ENCODE data around the gene TAL1. TPM values are rescaled to one million over a fixed set of nuclear protein-coding genes. Genes with fewer than 3 reads are reported as not detected.
"Not testable (repeated sequence)": the region's sequence is repeated elsewhere in the genome, so short reads cannot be mapped to it uniquely, and the experiment has no call there.

TAL1 gene
- total RNA-seq, 1 experiment from 2014 or later: not detected

DNA sequence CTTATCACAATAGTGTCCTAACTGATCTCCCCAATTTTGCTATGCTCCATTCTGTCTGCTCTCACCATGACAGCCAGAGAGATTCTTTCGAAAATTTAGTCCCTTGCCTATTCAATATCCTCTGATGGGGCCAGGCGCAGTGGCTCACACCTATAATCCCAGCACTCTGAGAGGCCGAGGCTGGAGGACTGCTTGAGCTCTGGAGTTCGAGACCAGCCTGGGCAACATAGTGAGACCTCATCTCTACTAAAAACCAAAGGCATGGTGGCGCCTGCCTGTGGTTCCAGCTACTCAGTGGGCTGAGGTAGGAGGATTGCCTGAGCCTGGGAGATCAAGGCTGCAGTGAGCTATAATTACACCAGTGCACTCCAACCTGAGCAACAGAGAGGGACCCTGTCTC, 26.1 kb downstream of the TAL1 start:
- peaks cover 7 to 10% of the 10 kb centered on the region in 2 experiments; a peak in 4 of 5 replicates for H3K9me3 Mint-ChIP-seq
- H3T11ph ChIP-seq (ENCODE audit: low read length): no peak overlapping the region
- no peak overlapping the region for H3K27ac Mint-ChIP-seq
- no peak overlapping the region for H3K27ac ChIP-seq (ENCODE audit: insufficient read length, low read depth, low read length)
- no peaks in the 10 kb centered on the region for H4K20me1 ChIP-seq (ENCODE audit: control insufficient read depth, insufficient read depth, insufficient read length)
- H3K4me2 ChIP-seq (ENCODE audit: insufficient read depth, insufficient read length, low read length): no peak overlapping the region
- no peaks in the 10 kb centered on the region; the same call in 1 of the 2 replicates for H3K27me3 ChIP-seq (ENCODE audit: insufficient read depth, low read length)
- no peak overlapping the region for H3K56ac ChIP-seq (ENCODE audit: insufficient read length, low read depth, low read length)
- no peak overlapping the region for H3K9ac ChIP-seq (ENCODE audit: extremely low read depth, insufficient read length, low read length)
- no peaks in the 10 kb centered on the region for H3K23me2 ChIP-seq (ENCODE audit: insufficient read length, low read depth, low read length, poor library complexity, severe bottlenecking)
- no peak overlapping the region for H4K91ac ChIP-seq (ENCODE audit: insufficient read length, low read depth, low read length)
- WGBS (ENCODE audit: extremely low coverage, insufficient read length, low lambda C conversion rate): no CpG with 5 or more reads among the region's 5 CpGs
- H3K4me1 Mint-ChIP-seq: peaks cover 27 to 29% of the 10 kb centered on the region in 2 experiments
- H3K36me3 Mint-ChIP-seq (ENCODE audit: insufficient read depth in 1 of 3, low read depth in 3 of 3): no peaks in the 10 kb centered on the region; a peak in 1 of 7 replicates
- DNase-seq: no peak
- H3K23ac ChIP-seq (ENCODE audit: insufficient read length, low read depth, low read length): no peak overlapping the region
- no peak overlapping the region for H2AK5ac ChIP-seq (ENCODE audit: insufficient read length, low read length)
- no peak overlapping the region for H2BK15ac ChIP-seq (ENCODE audit: low read depth, low read length)
- H3K27me3 Mint-ChIP-seq (ENCODE audit: low read depth): peaks cover 86% of the 10 kb centered on the region
- no peak overlapping the region for H3K4me3 Mint-ChIP-seq
- H4K8ac ChIP-seq (replicated peaks; ENCODE audit: insufficient read length, low read depth, low read length): no peak overlapping the region
- no peak overlapping the region for H3K14ac ChIP-seq (ENCODE audit: insufficient read depth, low read length)
- no peak overlapping the region for H2BK20ac ChIP-seq (ENCODE audit: low read depth, low read length, poor library complexity, severe bottlenecking)
- no peaks in the 10 kb centered on the region for H3K9me3 ChIP-seq (ENCODE audit: control insufficient read depth, low read depth, low read length)
- H3K79me2 ChIP-seq (ENCODE audit: insufficient read depth, low read length): no peaks in the 10 kb centered on the region
- no peak overlapping the region for H2BK12ac ChIP-seq (ENCODE audit: insufficient read length, low read depth, low read length)
- H4K5ac ChIP-seq (ENCODE audit: insufficient read length, low read depth, low read length): no peak overlapping the region
- H2BK5ac ChIP-seq (ENCODE audit: insufficient read length, low read length): no peak overlapping the region
- H3K18ac ChIP-seq (ENCODE audit: insufficient read length, low read depth, low read length): no peak overlapping the region
- no peak overlapping the region for H2AFZ ChIP-seq (ENCODE audit: low read length)
- H3K4me1 ChIP-seq (ENCODE audit: insufficient read depth, low read length): peaks cover 2% of the 10 kb centered on the region; the same call in 1 of the 2 replicates
- no peaks in the 10 kb centered on the region for H3K79me1 ChIP-seq (ENCODE audit: insufficient read depth, low read depth, low read length, poor library complexity, severe bottlenecking)
- TF ChIP-seq, protein P1, sequence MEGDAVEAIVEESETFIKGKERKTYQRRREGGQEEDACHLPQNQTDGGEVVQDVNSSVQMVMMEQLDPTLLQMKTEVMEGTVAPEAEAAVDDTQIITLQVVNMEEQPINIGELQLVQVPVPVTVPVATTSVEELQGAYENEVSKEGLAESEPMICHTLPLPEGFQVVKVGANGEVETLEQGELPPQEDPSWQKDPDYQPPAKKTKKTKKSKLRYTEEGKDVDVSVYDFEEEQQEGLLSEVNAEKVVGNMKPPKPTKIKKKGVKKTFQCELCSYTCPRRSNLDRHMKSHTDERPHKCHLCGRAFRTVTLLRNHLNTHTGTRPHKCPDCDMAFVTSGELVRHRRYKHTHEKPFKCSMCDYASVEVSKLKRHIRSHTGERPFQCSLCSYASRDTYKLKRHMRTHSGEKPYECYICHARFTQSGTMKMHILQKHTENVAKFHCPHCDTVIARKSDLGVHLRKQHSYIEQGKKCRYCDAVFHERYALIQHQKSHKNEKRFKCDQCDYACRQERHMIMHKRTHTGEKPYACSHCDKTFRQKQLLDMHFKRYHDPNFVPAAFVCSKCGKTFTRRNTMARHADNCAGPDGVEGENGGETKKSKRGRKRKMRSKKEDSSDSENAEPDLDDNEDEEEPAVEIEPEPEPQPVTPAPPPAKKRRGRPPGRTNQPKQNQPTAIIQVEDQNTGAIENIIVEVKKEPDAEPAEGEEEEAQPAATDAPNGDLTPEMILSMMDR (conservative IDR thresholded peaks at IDR 0.05): no peak
- H2BK120ac ChIP-seq (ENCODE audit: low read depth, low read length, poor library complexity, severe bottlenecking): no peak overlapping the region
- H3K4ac ChIP-seq (ENCODE audit: low read depth, low read length): no peak overlapping the region

DNA sequence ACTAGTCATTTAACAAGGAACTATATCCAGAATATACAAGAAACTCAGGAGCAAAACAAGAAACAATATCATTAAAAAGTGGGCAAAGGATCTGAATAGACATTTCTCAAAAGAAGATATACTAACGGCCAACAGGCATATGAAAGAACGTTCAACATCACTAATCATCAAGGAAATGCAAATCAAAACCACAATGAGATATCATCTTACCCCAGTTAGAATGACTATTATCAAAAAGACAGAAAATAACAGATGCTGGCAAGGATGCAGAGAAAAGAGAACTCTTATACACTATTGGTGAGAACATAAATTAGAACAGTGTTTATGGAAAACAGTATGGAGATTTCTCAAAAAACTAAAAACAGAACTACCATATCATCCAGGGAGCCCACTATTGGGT, 28.5 kb downstream of the TAL1 start:
- not testable (repeated sequence) for H3K4me1 ChIP-seq (ENCODE audit: insufficient read depth, low read length); H4K5ac ChIP-seq (ENCODE audit: insufficient read length, low read depth, low read length); H3K27ac Mint-ChIP-seq; H3K23me2 ChIP-seq (ENCODE audit: insufficient read length, low read depth, low read length, poor library complexity, severe bottlenecking); H3K23ac ChIP-seq (ENCODE audit: insufficient read length, low read depth, low read length); H2AK5ac ChIP-seq (ENCODE audit: insufficient read length, low read length); H3K79me2 ChIP-seq (ENCODE audit: insufficient read depth, low read length); H4K91ac ChIP-seq (ENCODE audit: insufficient read length, low read depth, low read length); H3K27ac ChIP-seq (ENCODE audit: insufficient read length, low read depth, low read length); H2BK5ac ChIP-seq (ENCODE audit: insufficient read length, low read length); H3T11ph ChIP-seq (ENCODE audit: low read length); H3K4me2 ChIP-seq (ENCODE audit: insufficient read depth, insufficient read length, low read length); H3K79me1 ChIP-seq (ENCODE audit: insufficient read depth, low read depth, low read length, poor library complexity, severe bottlenecking); H2AFZ ChIP-seq (ENCODE audit: low read length); H3K4ac ChIP-seq (ENCODE audit: low read depth, low read length); H3K18ac ChIP-seq (ENCODE audit: insufficient read length, low read depth, low read length); H2BK20ac ChIP-seq (ENCODE audit: low read depth, low read length, poor library complexity, severe bottlenecking); DNase-seq; H4K20me1 ChIP-seq (ENCODE audit: control insufficient read depth, insufficient read depth, insufficient read length); H3K4me3 Mint-ChIP-seq; H2BK12ac ChIP-seq (ENCODE audit: insufficient read length, low read depth, low read length); H3K27me3 ChIP-seq (ENCODE audit: insufficient read depth, low read length); H3K36me3 Mint-ChIP-seq (ENCODE audit: insufficient read depth in 1 of 3, low read depth in 3 of 3); H2BK120ac ChIP-seq (ENCODE audit: low read depth, low read length, poor library complexity, severe bottlenecking); H3K9me3 Mint-ChIP-seq; H3K14ac ChIP-seq (ENCODE audit: insufficient read depth, low read length); H2BK15ac ChIP-seq (ENCODE audit: low read depth, low read length); H3K4me1 Mint-ChIP-seq; H3K9ac ChIP-seq (ENCODE audit: extremely low read depth, insufficient read length, low read length); H4K8ac ChIP-seq (replicated peaks; ENCODE audit: insufficient read length, low read depth, low read length); H3K9me3 ChIP-seq (ENCODE audit: control insufficient read depth, low read depth, low read length); H3K56ac ChIP-seq (ENCODE audit: insufficient read length, low read depth, low read length)
- WGBS (ENCODE audit: extremely low coverage, insufficient read length, low lambda C conversion rate): no CpG with 5 or more reads among the region's 2 CpGs
- H3K27me3 Mint-ChIP-seq (ENCODE audit: low read depth): peaks cover 86% of the 10 kb centered on the region
